Adrenal gland (tissue), 5 donors: ENCODE results near the gene ARSJ.

Source experiments
- POLR2A ChIP-seq, 2 donors: fragments of 450-650 bp; IDR thresholded peaks; one replicate each; pipeline ENCODE4 v1.6.1; 2017; ENCODE audit warnings: antibody characterized with exemption in 2 of 2, mild to moderate bottlenecking in 2 of 2, moderate library complexity in 1 of 2
- TF ChIP-seq, protein P1 (sequence below), 6 experiments: fragments of 450-650 bp in 4 of 6; fragments of 200-600 bp in 2 of 6; sonication (generic) in 1 of 6; IDR thresholded peaks; 1 replicate in 5 of 6; 2 replicates in 1 of 6; pipeline versions ENCODE4 v1.5.1 to v1.8.0; 2016 to 2021; ENCODE audit warnings: antibody characterized with exemption in 6 of 6, mild to moderate bottlenecking in 2 of 6, moderate library complexity in 1 of 6
- donor health status: DM: no; HTN: no; CAD: no.

DNA sequence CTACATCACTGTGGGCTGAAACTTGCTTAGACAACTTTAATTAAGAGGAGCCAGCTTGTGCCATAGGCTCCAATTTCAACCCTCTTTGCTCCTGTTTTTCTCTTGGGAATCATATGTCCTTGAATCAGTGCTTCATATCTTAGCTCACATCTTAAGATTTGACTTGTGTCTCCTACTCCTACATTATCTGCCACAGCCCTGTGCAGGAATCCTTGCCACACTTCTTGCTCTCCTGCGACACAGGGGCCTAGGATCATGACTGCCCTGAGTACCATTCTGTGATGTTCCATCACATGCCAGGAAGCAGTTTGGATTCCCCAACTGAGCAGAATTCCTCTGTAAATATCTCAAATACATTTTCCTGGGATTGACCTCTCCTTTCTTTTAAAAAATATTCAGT is 36.4 kb downstream of the ARSJ start:
- TF ChIP-seq, protein P1, sequence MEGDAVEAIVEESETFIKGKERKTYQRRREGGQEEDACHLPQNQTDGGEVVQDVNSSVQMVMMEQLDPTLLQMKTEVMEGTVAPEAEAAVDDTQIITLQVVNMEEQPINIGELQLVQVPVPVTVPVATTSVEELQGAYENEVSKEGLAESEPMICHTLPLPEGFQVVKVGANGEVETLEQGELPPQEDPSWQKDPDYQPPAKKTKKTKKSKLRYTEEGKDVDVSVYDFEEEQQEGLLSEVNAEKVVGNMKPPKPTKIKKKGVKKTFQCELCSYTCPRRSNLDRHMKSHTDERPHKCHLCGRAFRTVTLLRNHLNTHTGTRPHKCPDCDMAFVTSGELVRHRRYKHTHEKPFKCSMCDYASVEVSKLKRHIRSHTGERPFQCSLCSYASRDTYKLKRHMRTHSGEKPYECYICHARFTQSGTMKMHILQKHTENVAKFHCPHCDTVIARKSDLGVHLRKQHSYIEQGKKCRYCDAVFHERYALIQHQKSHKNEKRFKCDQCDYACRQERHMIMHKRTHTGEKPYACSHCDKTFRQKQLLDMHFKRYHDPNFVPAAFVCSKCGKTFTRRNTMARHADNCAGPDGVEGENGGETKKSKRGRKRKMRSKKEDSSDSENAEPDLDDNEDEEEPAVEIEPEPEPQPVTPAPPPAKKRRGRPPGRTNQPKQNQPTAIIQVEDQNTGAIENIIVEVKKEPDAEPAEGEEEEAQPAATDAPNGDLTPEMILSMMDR (IDR thresholded peaks at IDR 0.05) = no peak
- no peak for TF ChIP-seq POLR2A (IDR thresholded peaks at IDR 0.05)
